GM23248 (cell line): ENCODE data around the gene CCDC186.

Experiments used
- EZH2 ChIP-seq: fragments of 200-600 bp; sonication (generic); IDR thresholded peaks from 2 replicates; pipeline ENCODE4 v1.6.1; 2018; ENCODE audit warnings: antibody characterized with exemption, mild to moderate bottlenecking; ENCODE audit not compliant: insufficient read depth, poor library complexity, severe bottlenecking
- EZH2phosphoT487 ChIP-seq: fragments of 200-600 bp; sonication (generic); IDR thresholded peaks from 2 replicates; pipeline ENCODE4 v1.6.1; 2018; ENCODE audit warnings: antibody characterized with exemption, moderate library complexity, mild to moderate bottlenecking, low read depth; ENCODE audit not compliant: insufficient read depth

- TF ChIP-seq EZH2 (no peak), EZH2phosphoT487 (no peak)
Measured at GRCh38 chr10:114173603-114173920, 441 bp downstream of the CCDC186 start.
